GM12864 (cell line): ENCODE results near the gene LAMA2.

Experiments used
- DNase-seq: peaks from one replicate; pipeline ENCODE4 v3.0.0-alpha.2; 2011; ENCODE audit warnings: low read depth
- H3K4me3 ChIP-seq: 2 replicates; pipeline ENCODE4 v1.5.1; 2011; ENCODE audit warnings: mild to moderate bottlenecking, low read depth, low read length, control low read depth
- TF ChIP-seq, protein P1 (sequence below): IDR thresholded peaks from 2 replicates; pipeline ENCODE4 v1.5.1; 2011; ENCODE audit warnings: low read depth, mild to moderate bottlenecking, moderate library complexity, low read length, control low read depth, inconsistent platforms; ENCODE audit errors: missing control alignments

Gene LAMA2

DNA sequence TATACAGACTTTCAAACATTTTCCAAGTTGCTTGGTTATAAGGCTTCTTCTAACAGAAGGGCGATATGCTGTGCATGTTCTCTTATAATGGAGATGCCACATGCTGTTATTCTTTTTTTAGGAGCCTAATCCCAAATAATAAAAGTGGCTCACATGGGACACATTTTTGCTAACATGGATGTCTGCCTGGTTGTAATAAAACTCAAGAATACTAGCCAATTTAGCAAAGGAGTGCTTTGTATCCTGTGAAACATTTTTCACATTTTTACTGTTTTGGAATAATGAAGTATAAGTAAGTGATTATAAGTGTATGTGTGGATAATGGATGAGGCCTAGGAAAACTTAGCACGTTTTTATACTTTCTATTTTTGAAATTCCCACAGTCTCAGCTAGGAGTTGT lies 312.2 kb downstream of the LAMA2 start:
- no peak for DNase-seq
- TF ChIP-seq, protein P1, sequence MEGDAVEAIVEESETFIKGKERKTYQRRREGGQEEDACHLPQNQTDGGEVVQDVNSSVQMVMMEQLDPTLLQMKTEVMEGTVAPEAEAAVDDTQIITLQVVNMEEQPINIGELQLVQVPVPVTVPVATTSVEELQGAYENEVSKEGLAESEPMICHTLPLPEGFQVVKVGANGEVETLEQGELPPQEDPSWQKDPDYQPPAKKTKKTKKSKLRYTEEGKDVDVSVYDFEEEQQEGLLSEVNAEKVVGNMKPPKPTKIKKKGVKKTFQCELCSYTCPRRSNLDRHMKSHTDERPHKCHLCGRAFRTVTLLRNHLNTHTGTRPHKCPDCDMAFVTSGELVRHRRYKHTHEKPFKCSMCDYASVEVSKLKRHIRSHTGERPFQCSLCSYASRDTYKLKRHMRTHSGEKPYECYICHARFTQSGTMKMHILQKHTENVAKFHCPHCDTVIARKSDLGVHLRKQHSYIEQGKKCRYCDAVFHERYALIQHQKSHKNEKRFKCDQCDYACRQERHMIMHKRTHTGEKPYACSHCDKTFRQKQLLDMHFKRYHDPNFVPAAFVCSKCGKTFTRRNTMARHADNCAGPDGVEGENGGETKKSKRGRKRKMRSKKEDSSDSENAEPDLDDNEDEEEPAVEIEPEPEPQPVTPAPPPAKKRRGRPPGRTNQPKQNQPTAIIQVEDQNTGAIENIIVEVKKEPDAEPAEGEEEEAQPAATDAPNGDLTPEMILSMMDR: no peak
- H3K4me3 ChIP-seq: no peak overlapping the region

DNA sequence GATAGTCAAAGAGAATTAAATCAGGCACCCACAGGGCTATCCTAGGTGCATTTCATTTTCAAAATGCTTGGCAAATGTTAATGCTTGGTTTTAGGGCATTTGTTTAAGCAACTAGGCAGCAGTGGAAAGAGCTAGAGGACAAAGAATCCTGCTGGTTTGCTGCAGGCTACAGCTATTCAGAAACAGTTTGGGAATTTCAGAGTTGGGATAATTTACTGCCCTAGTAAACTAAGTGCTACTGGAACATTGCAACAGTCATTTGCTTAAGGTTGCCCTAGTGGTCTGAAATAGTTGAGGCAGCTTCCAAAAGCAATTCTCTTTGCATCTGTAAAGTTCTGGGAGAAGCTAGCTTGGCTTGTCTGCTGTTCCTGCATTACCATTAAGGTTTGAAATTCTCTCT lies 312.7 kb downstream of the LAMA2 start:
- H3K4me3 ChIP-seq: no peak overlapping the region
- TF ChIP-seq, protein P1: no peak
- no peak for DNase-seq

DNA sequence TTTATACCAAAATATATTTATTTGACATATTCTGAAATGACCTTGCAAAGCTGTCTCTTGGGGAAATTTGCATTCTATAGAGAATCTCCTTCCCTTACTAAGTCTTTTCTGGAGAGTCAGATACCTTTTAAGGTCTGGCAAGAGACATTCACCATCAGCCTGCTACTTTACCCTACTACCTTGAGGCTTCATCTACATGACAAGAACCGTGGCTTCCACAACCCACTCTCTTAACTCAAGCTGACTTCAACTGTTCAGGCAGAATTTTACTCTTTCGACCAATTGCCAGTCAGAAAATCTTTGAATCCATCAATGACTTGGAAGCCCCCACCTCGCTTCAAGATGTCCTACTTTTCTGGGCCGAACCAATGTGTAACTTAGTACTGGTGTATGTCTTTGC lies 314.2 kb downstream of the LAMA2 start:
- TF ChIP-seq, protein P1: no peak
- no peak for DNase-seq
- no peak overlapping the region for H3K4me3 ChIP-seq

GRCh38 chr6:129200151-129200550 lies 317.2 kb downstream of the LAMA2 start:
- no peak for DNase-seq
- TF ChIP-seq, protein P1: no peak
- no peak overlapping the region for H3K4me3 ChIP-seq

DNA sequence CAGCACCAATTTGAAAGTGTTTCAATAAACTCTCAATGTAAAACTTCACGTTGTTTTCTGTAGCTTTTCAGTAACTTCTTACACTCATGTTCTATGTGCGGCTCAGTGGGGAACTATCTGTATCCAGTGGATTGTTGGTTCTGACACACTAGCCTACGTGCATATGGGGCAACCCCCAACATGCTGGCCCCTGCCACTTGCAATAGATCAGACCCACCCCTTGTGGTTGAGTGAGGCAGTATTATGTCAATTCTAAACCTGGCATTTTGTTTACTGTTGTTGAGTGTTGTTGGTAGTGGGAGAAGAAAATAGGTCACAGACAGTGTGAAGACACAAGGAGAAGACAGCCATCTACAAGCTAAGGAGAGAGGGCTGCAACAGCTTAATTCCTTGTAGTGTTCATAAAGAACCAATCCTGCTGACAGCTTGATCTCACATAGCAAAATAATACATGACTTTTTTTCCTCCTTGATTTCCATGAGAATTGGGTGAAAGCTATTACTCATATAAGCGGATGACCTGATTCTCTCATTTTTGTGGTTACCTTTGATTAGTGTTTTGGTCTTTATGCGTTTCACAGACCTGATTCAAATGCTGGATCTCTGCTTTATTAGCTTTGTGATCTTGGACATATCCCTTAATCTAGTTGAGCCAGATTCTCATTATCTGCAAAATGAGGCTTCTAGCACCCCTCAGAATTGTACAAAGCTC lies 320.4 kb downstream of the LAMA2 start:
- no peak overlapping the region for H3K4me3 ChIP-seq
- no peak for DNase-seq
- TF ChIP-seq, protein P1: no peak

DNA sequence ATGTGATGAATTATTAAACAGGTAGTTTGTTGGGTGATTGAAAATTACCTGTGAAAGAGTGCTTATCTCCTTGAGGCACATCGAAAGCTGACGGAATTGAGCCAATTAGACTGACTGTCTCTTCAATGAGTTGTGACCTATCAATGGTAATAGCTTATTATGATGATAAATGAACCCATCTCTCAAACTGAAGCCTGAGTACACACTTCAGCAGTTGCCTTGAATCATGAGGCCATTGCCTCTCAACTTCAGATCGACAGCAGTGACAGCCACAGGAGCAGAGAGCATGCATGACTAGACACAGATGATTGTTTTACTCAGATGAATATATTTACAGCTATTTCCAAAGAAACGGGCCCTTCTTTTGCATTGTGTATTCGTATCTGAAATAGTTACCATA lies 323.9 kb downstream of the LAMA2 start:
- DNase-seq: no peak

More for the DNA sequence above, 323.9 kb downstream of the LAMA2 start:
- H3K4me3 ChIP-seq: no peak overlapping the region
- TF ChIP-seq, protein P1: no peak
